NCI-H526 treated with DMSO at 0.1 percent for 48 hours (cell line): ENCODE results near the gene PCDHGA12.
A peak's percentile ranks its signal among the peaks of the same experiment; 100 is the strongest.
"Not testable (repeated sequence)": the region's sequence is repeated elsewhere in the genome, so short reads cannot be mapped to it uniquely, and the experiment has no call there.

ENCODE experiments used
- DNase-seq: peaks from one replicate; lab custom pipeline; 2025; lab: John Stamatoyannopoulos, UW

Gene PCDHGA12

GRCh38 chr5:141407790-141408505, 22.4 kb upstream of the PCDHGA12 start, which contains the start of gene PCDHGB6:
Gene PCDHGB6, plus strand, starts transcription at chr5:141408021. Its CDS starts 182 bp downstream, at chr5:141408203.
- not testable (repeated sequence) for DNase-seq

GRCh38 chr5:141409598-141410306, 20.6 kb upstream of the PCDHGA12 start:
- no peak for DNase-seq

- no peak for DNase-seq
These were observed 18.7 kb upstream of the PCDHGA12 start for GRCh38 chr5:141411575-141411974.

GRCh38 chr5:141412854-141413539, 17.3 kb upstream of the PCDHGA12 start, which contains the start of gene PCDHGA10:
Gene PCDHGA10, plus strand, starts transcription at chr5:141412987. Its CDS starts 189 bp downstream, at chr5:141413176.
- DNase-seq = peak; percentile 18

GRCh38 chr5:141413540-141414069, 16.7 kb upstream of the PCDHGA12 start:
- no peak for DNase-seq

GRCh38 chr5:141414548-141415274, 15.6 kb upstream of the PCDHGA12 start:
- DNase-seq = not testable (repeated sequence)

GRCh38 chr5:141415275-141415618, 15.1 kb upstream of the PCDHGA12 start:
- not testable (repeated sequence) for DNase-seq

GRCh38 chr5:141417494-141418172, 12.7 kb upstream of the PCDHGA12 start, which contains the start of gene PCDHGB7:
Gene PCDHGB7, plus strand, starts transcription at chr5:141417677. Its CDS starts 183 bp downstream, at chr5:141417860.
- peak; percentile 21 for DNase-seq

GRCh38 chr5:141419074-141419880, 11.0 kb upstream of the PCDHGA12 start:
- no peak for DNase-seq

GRCh38 chr5:141420855-141421488, 9.3 kb upstream of the PCDHGA12 start, which contains the start of gene PCDHGA11:
Gene PCDHGA11, plus strand, starts transcription at chr5:141421051. Its CDS starts 177 bp downstream, at chr5:141421228.
- no peak for DNase-seq

- no peak for DNase-seq
These were observed 8.8 kb upstream of the PCDHGA12 start for GRCh38 chr5:141421489-141421855.

- no peak for DNase-seq
These were observed 7.5 kb upstream of the PCDHGA12 start for GRCh38 chr5:141422742-141423291.

- no peak for DNase-seq
These were observed 2.4 kb upstream of the PCDHGA12 start for GRCh38 chr5:141427783-141428426.

- DNase-seq = no peak
These were observed 979 bp downstream of the PCDHGA12 start for GRCh38 chr5:141431286-141431685.

- DNase-seq = not testable (repeated sequence)
These were observed 2.0 kb downstream of the PCDHGA12 start for GRCh38 chr5:141432308-141432707.

- not testable (repeated sequence) for DNase-seq
These were observed 2.4 kb downstream of the PCDHGA12 start for GRCh38 chr5:141432726-141433125.

GRCh38 chr5:141434006-141434405, 3.7 kb downstream of the PCDHGA12 start:
- no peak for DNase-seq

GRCh38 chr5:141437221-141437620, 6.9 kb downstream of the PCDHGA12 start:
- no peak for DNase-seq
